Nephron (organoid): ENCODE data around the gene RPL38.
A peak's percentile ranks its signal among the peaks of the same experiment; 100 is the strongest.

ENCODE experiments used
- H3K27ac Mint-ChIP-seq, 3 experiments: 2 replicates each; pipeline ENCODE4 v1.8.0; 2020; ENCODE audit warnings: mixed read lengths in 3 of 3, mild to moderate bottlenecking in 2 of 3, moderate library complexity in 1 of 3
- H3K27me3 Mint-ChIP-seq: 2 replicates; pipeline ENCODE4 v1.8.0; 2021; ENCODE audit warnings: low read depth, mild to moderate bottlenecking, moderate library complexity, mixed read lengths
- H3K36me3 Mint-ChIP-seq: 2 replicates; pipeline ENCODE4 v1.8.0; 2020; ENCODE audit warnings: low read depth, mixed read lengths
- H3K4me1 Mint-ChIP-seq: 2 replicates; pipeline ENCODE4 v1.8.0; 2020; ENCODE audit warnings: mixed read lengths
- H3K4me3 Mint-ChIP-seq, 3 experiments: 2 replicates each; pipeline ENCODE4 v1.8.0; 2020; ENCODE audit warnings: mild to moderate bottlenecking in 3 of 3, mixed read lengths in 3 of 3, moderate library complexity in 2 of 3
- H3K9me3 Mint-ChIP-seq: 2 replicates; pipeline ENCODE4 v1.8.0; 2020; ENCODE audit warnings: mixed read lengths
- TF ChIP-seq, protein P1 (sequence below), 3 experiments: fragments of 200-600 bp; sonication (generic); IDR thresholded peaks; one replicate each; pipeline ENCODE4 v1.5.0; 2021; ENCODE audit warnings: antibody characterized with exemption in 3 of 3; ENCODE audit not compliant: unreplicated experiment in 3 of 3

Gene RPL38

DNA sequence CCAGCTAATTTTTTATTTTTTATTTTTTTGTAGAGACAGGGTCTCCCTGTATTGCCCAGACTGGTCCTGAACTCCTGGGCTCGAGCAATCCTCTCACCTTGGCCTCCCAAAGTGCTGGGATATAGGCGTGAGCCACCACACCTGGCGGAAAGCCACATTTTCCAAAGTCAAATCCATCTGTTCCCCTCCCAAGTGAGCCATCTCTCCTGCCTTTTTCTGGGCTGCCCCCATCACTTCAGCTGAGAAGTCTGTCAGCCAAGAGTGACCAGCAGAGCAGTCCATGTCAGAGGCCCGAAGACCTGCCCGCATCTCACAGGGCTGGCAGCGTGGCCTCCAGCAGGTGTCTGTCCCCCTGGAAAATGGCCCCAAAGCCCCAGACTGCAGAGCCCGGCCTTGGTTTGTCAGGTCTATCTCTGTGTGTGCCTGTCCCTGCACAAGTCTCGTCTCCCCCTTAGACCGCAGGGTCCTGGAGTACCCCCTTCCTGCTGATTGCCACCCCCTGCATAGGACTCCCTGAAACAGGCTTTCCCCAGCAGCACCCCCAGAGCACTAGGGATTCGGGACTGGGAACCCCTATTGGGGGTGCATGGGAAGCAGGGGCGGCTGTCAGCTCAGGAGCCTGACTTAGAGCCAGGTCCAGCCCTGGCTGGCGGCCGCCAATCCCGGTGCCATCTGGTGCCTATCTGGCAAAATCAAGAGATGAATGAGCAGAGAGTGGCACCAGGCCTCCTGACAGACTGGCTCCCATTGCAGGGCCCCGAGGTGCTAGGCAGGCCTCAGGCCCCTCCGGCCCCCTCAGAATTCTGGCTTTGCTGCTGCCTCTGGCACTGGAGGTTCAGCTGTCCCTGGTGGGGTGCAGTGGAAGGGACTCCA is 17.7 kb downstream of the RPL38 start:
- H3K9me3 Mint-ChIP-seq, result no peaks in the 10 kb centered on the region
- H3K36me3 Mint-ChIP-seq, result peaks cover 21% of the 10 kb centered on the region
- H3K4me3 Mint-ChIP-seq, result no peak overlapping the region
- peaks cover 33% of the 10 kb centered on the region for H3K4me1 Mint-ChIP-seq
- no peak overlapping the region for H3K27ac Mint-ChIP-seq
- H3K27me3 Mint-ChIP-seq, result peaks cover 21% of the 10 kb centered on the region
- TF ChIP-seq, protein P1, sequence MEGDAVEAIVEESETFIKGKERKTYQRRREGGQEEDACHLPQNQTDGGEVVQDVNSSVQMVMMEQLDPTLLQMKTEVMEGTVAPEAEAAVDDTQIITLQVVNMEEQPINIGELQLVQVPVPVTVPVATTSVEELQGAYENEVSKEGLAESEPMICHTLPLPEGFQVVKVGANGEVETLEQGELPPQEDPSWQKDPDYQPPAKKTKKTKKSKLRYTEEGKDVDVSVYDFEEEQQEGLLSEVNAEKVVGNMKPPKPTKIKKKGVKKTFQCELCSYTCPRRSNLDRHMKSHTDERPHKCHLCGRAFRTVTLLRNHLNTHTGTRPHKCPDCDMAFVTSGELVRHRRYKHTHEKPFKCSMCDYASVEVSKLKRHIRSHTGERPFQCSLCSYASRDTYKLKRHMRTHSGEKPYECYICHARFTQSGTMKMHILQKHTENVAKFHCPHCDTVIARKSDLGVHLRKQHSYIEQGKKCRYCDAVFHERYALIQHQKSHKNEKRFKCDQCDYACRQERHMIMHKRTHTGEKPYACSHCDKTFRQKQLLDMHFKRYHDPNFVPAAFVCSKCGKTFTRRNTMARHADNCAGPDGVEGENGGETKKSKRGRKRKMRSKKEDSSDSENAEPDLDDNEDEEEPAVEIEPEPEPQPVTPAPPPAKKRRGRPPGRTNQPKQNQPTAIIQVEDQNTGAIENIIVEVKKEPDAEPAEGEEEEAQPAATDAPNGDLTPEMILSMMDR (IDR thresholded peaks at IDR 0.05; ENCODE audit: unreplicated experiment in 3 of 3), result no peak

DNA sequence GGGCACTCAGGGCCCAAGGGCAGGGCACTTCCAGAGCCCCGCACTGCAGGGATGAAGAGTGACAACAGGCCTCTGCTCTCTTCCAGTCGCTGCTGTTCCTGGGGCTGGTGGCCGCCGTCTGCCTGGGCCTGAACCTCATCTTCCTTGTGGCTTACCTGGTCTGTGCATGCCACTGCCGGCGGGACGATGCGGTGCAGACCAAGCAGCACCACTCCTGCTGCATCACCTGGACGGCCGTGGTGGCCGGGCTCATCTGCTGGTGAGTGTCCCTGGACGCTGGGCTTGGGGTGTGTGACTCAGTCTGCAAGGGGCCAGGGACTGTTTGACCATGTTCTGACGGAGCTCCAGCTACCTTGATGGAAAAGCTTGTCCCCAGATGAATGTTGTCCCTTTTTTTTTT is 18.9 kb downstream of the RPL38 start:
- H3K4me1 Mint-ChIP-seq, result peaks cover 31% of the 10 kb centered on the region
- H3K36me3 Mint-ChIP-seq, result peaks cover 25% of the 10 kb centered on the region
- H3K27ac Mint-ChIP-seq, result no peak overlapping the region
- H3K4me3 Mint-ChIP-seq, result no peak overlapping the region
- TF ChIP-seq, protein P1 (IDR thresholded peaks at IDR 0.05; ENCODE audit: unreplicated experiment in 3 of 3), result no peak
- no peaks in the 10 kb centered on the region for H3K9me3 Mint-ChIP-seq
- peaks cover 16% of the 10 kb centered on the region for H3K27me3 Mint-ChIP-seq

DNA sequence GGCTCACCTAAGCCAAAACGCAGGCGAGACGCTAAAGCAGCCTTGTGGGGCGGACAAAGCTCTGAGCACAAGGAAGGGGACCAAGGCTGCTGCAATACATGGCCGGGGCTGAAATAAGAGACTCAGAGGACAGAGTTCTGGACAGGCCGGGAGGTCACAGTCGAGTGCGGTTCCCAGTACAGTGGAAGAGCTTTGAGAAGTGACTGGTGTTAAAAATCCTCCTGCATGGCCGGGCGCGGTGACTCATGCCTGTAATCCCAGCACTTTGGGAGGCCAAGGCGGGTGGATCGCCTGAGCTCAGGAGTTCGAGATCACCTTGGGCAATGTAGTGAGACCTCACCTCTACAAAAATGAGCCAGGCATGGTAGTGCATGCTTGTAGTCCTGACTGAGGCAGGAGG is 20.4 kb downstream of the RPL38 start:
- Mint-ChIP-seq H3K9me3 (no peaks in the 10 kb centered on the region), H3K27me3 (peaks cover 12% of the 10 kb centered on the region), H3K4me3 (no peak overlapping the region), H3K36me3 (peaks cover 35% of the 10 kb centered on the region), H3K4me1 (peaks cover 33% of the 10 kb centered on the region), H3K27ac (no peak overlapping the region)
- TF ChIP-seq, protein P1 (IDR thresholded peaks at IDR 0.05; ENCODE audit: unreplicated experiment in 3 of 3), result no peak

DNA sequence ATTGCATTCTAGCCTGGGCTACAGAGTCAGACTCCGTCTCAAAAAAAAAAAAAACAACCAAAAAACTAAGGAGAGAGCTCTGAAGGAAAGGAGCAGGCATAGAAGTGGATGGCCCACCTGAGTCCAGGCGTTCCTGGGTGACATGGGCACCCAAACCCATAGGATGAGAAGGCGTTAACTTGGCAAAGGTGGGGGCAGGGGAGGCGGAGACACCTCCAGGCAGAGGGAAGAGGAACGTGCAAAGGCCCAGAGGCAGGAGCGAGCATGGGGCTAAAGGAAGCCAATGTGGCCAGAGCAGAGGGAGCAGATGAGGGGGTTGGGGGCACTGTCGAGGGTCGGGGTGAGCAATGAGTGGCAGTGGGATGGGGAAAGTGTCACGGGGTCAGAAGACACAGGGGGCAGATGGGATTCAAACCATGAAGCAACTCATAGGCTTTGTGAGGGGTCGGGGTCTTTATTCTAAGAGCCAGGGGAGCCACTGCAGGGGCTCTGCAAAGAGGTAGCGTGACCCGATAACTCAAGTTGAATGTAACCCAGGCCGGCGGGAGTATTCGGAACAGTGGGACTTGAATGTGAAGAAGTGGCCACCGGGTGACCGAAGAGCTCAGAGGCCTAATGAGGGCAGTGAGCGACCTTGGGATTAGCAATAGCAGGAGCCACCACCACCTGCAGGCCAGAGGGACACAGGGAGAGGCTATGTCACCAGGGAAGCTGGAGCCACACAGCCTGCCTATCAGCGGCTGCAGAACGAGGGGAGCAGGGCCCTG is 21.7 kb downstream of the RPL38 start:
- H3K27ac Mint-ChIP-seq, result no peak overlapping the region
- TF ChIP-seq, protein P1 (IDR thresholded peaks at IDR 0.05; ENCODE audit: unreplicated experiment in 3 of 3), result no peak
- peaks cover 27% of the 10 kb centered on the region for H3K4me1 Mint-ChIP-seq
- peaks cover 36% of the 10 kb centered on the region for H3K36me3 Mint-ChIP-seq
- H3K9me3 Mint-ChIP-seq, result no peaks in the 10 kb centered on the region
- H3K4me3 Mint-ChIP-seq, result no peak overlapping the region
- H3K27me3 Mint-ChIP-seq, result peaks cover 11% of the 10 kb centered on the region

DNA sequence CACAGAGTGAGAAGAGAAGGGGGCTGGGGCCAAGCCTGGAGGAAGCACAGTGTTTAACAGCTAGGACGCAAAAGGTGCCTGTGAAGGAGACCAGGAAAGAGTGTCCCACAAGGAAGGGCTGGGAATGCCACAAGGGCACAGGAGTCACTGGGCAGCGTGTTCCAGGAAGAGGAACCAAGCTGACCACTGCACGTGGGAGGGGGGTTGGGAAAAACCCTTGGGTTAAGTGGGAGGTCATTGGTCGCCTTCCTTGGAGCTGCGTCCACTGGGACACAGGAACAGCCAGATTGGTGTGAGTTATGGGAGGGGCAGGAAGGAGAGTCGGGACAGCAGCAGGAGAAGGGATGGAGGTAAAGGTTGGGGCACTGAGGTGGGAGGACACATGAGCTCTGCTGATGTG is 22.8 kb downstream of the RPL38 start:
- peaks cover 11% of the 10 kb centered on the region for H3K27me3 Mint-ChIP-seq
- H3K36me3 Mint-ChIP-seq, result peaks cover 36% of the 10 kb centered on the region
- peaks cover 27% of the 10 kb centered on the region for H3K4me1 Mint-ChIP-seq
- peak overlapping the region in 1 of 3 experiments; percentile 52 for H3K27ac Mint-ChIP-seq
- TF ChIP-seq, protein P1 (IDR thresholded peaks at IDR 0.05; ENCODE audit: unreplicated experiment in 3 of 3), result no peak
- no peaks in the 10 kb centered on the region for H3K9me3 Mint-ChIP-seq
- H3K4me3 Mint-ChIP-seq, result no peak overlapping the region
